NCI-H345 treated with DMSO at 0.1 percent for 48 hours (cell line): ENCODE data around the gene ADCY1.

Experiments
- DNase-seq: peaks from one replicate; lab custom pipeline; 2025; ENCODE audit not compliant: unreplicated experiment; lab: John Stamatoyannopoulos, UW

Gene ADCY1

GRCh38 chr7:45663167-45663921 lies 89.2 kb downstream of the ADCY1 start:
- no peak for DNase-seq

GRCh38 chr7:45663965-45664633 lies 89.9 kb downstream of the ADCY1 start:
- DNase-seq = no peak

GRCh38 chr7:45665172-45665571 lies 91.0 kb downstream of the ADCY1 start:
- DNase-seq = no peak

- DNase-seq = no peak
Measured at GRCh38 chr7:45670227-45670626, 96.1 kb downstream of the ADCY1 start.

GRCh38 chr7:45670717-45671116 lies 96.5 kb downstream of the ADCY1 start:
- DNase-seq = no peak

- DNase-seq = no peak
Measured at GRCh38 chr7:45677311-45677900, 103.2 kb downstream of the ADCY1 start.

GRCh38 chr7:45679516-45679915 lies 105.3 kb downstream of the ADCY1 start:
- DNase-seq = no peak

GRCh38 chr7:45680776-45681175 lies 106.6 kb downstream of the ADCY1 start:
- no peak for DNase-seq

GRCh38 chr7:45681596-45682357 lies 107.6 kb downstream of the ADCY1 start:
- no peak for DNase-seq

- DNase-seq = no peak
Measured at GRCh38 chr7:45682358-45682735, 108.2 kb downstream of the ADCY1 start.

- DNase-seq = no peak
Measured at GRCh38 chr7:45682836-45683555, 108.8 kb downstream of the ADCY1 start.

- DNase-seq = no peak
Measured at GRCh38 chr7:45683556-45684148, 109.5 kb downstream of the ADCY1 start.

GRCh38 chr7:45684910-45685618 lies 110.9 kb downstream of the ADCY1 start:
- DNase-seq = no peak

- DNase-seq = no peak
Measured at GRCh38 chr7:45685619-45686240, 111.6 kb downstream of the ADCY1 start.

GRCh38 chr7:45686441-45687184 lies 112.4 kb downstream of the ADCY1 start:
- no peak for DNase-seq

GRCh38 chr7:45687185-45687560 lies 113.0 kb downstream of the ADCY1 start:
- no peak for DNase-seq

- no peak for DNase-seq
Measured at GRCh38 chr7:45687721-45688120, 113.6 kb downstream of the ADCY1 start.

GRCh38 chr7:45688382-45688781 lies 114.2 kb downstream of the ADCY1 start:
- DNase-seq = no peak
